Loucy (cell line): ENCODE measurements around the gene UBE2Z.

ENCODE experiments used
- H2AFZ ChIP-seq: fragments of 200-600 bp; sonication (generic); 2 replicates; pipeline ENCODE4 v1.6.0; 2016; ENCODE audit warnings: antibody characterized with exemption, mild to moderate bottlenecking, low read length, moderate library complexity
- H3F3A ChIP-seq: fragments of 200-600 bp; 2 replicates; pipeline ENCODE4 v1.6.0; 2016; ENCODE audit warnings: antibody characterized with exemption, low read depth, mild to moderate bottlenecking
- H3K27me3 ChIP-seq: fragments of 200-600 bp; sonication (generic); 2 replicates; pipeline ENCODE4 v1.6.1; 2014; ENCODE audit warnings: low read length, mild to moderate bottlenecking; ENCODE audit not compliant: insufficient read depth, poor library complexity, severe bottlenecking
- H3K36me3 ChIP-seq: fragments of 200-600 bp; sonication (generic); 2 replicates; pipeline ENCODE4 v1.6.1; 2016; ENCODE audit warnings: low read length; ENCODE audit not compliant: insufficient read depth
- H3K4me1 ChIP-seq: fragments of 200-600 bp; sonication (generic); 2 replicates; pipeline ENCODE4 v1.5.1; 2014; ENCODE audit warnings: low read length, mild to moderate bottlenecking; ENCODE audit not compliant: insufficient read depth, poor library complexity, severe bottlenecking
- H3K4me2 ChIP-seq: fragments of 200-600 bp; sonication (generic); 2 replicates; pipeline ENCODE4 v1.6.0; 2014; ENCODE audit warnings: antibody characterized with exemption, low read length, low read depth, mild to moderate bottlenecking; ENCODE audit not compliant: poor library complexity, severe bottlenecking
- H3K4me3 ChIP-seq: fragments of 200-600 bp; sonication (generic); 2 replicates; pipeline ENCODE4 v1.5.1; 2014; ENCODE audit warnings: low read length, mild to moderate bottlenecking, mixed read lengths; ENCODE audit not compliant: poor library complexity, severe bottlenecking
- H3K79me2 ChIP-seq: fragments of 200-600 bp; sonication (generic); 2 replicates; pipeline ENCODE4 v1.6.1; 2014; ENCODE audit warnings: low read length; ENCODE audit not compliant: insufficient read depth
- H3K9ac ChIP-seq: fragments of 200-600 bp; sonication (generic); 2 replicates; pipeline ENCODE4 v1.6.0; 2014; ENCODE audit warnings: mild to moderate bottlenecking, low read depth, low read length, moderate library complexity; ENCODE audit not compliant: poor library complexity, severe bottlenecking
- H3K9me2 ChIP-seq: fragments of 200-600 bp; sonication (generic); replicated peaks from 2 replicates; pipeline ENCODE4 v1.6.1; 2016; ENCODE audit warnings: low read depth, low read length, mixed read lengths
- H3K9me3 ChIP-seq: fragments of 200-600 bp; sonication (generic); 2 replicates; pipeline ENCODE4 v1.6.1; 2014; ENCODE audit warnings: mild to moderate bottlenecking, antibody characterized with exemption, low read length, low read depth; ENCODE audit not compliant: insufficient read depth
- H4K20me1 ChIP-seq: fragments of 200-600 bp; sonication (generic); 2 replicates; pipeline ENCODE4 v1.6.0; 2014; ENCODE audit warnings: antibody characterized with exemption, low read length, mild to moderate bottlenecking; ENCODE audit not compliant: insufficient read depth, poor library complexity, severe bottlenecking
- CTCF ChIP-seq: fragments of 200-600 bp; sonication (generic); conservative IDR thresholded peaks from 2 replicates; pipeline ENCODE4 v1.5.1; 2014; ENCODE audit warnings: mild to moderate bottlenecking, antibody characterized with exemption, low read length
- EZH2phosphoT487 ChIP-seq: fragments of 200-600 bp; IDR thresholded peaks from 2 replicates; pipeline ENCODE4 v1.6.1; 2018; ENCODE audit warnings: antibody characterized with exemption, mild to moderate bottlenecking, moderate library complexity, borderline replicate concordance

The UBE2Z gene

GRCh38 chr17:48903401-48903800 lies 4.8 kb upstream of the UBE2Z start:
- peaks cover 4% of the 10 kb centered on the region for H3K4me1 ChIP-seq
- TF ChIP-seq CTCF, result no peak
- TF ChIP-seq EZH2phosphoT487, result no peak
- peaks cover 8% of the 10 kb centered on the region; the same call in 1 of the 2 replicates for H3K79me2 ChIP-seq
- H2AFZ ChIP-seq, result no peak overlapping the region
- no peaks in the 10 kb centered on the region for H3F3A ChIP-seq
- no peaks in the 10 kb centered on the region for H4K20me1 ChIP-seq
- H3K9me2 ChIP-seq, result no peaks in the 10 kb centered on the region
- no peaks in the 10 kb centered on the region for H3K9me3 ChIP-seq
- no peak overlapping the region for H3K4me2 ChIP-seq
- H3K36me3 ChIP-seq, result no peaks in the 10 kb centered on the region
- no peaks in the 10 kb centered on the region for H3K27me3 ChIP-seq
- H3K9ac ChIP-seq, result no peak overlapping the region
- no peak overlapping the region for H3K4me3 ChIP-seq

- no peak overlapping the region for H3K9ac ChIP-seq
- peaks cover 6% of the 10 kb centered on the region for H3K4me1 ChIP-seq
- no peaks in the 10 kb centered on the region for H3K9me2 ChIP-seq
- no peaks in the 10 kb centered on the region for H3K36me3 ChIP-seq
- no peaks in the 10 kb centered on the region for H3F3A ChIP-seq
- TF ChIP-seq CTCF (no peak), EZH2phosphoT487 (no peak)
- no peaks in the 10 kb centered on the region for H3K9me3 ChIP-seq
- no peak overlapping the region for H3K4me3 ChIP-seq
- peaks cover 4% of the 10 kb centered on the region for H4K20me1 ChIP-seq
- H2AFZ ChIP-seq, result no peak overlapping the region
- H3K27me3 ChIP-seq, result no peaks in the 10 kb centered on the region
- peaks cover 18% of the 10 kb centered on the region for H3K79me2 ChIP-seq
- no peak overlapping the region for H3K4me2 ChIP-seq
Measured at GRCh38 chr17:48904428-48904827, 3.8 kb upstream of the UBE2Z start.

- Histone ChIP-seq H3K79me2 (peaks cover 34% of the 10 kb centered on the region), H3K9ac (no peak overlapping the region), H3K4me2 (no peak overlapping the region), H3F3A (no peaks in the 10 kb centered on the region), H4K20me1 (peaks cover 21% of the 10 kb centered on the region), H3K9me3 (no peaks in the 10 kb centered on the region), H2AFZ (no peak overlapping the region), H3K4me1 (peaks cover 22% of the 10 kb centered on the region), H3K27me3 (no peaks in the 10 kb centered on the region), H3K36me3 (no peaks in the 10 kb centered on the region; the same call in 1 of the 2 replicates), H3K4me3 (no peak overlapping the region), H3K9me2 (no peaks in the 10 kb centered on the region)
- no peak for TF ChIP-seq CTCF
- TF ChIP-seq EZH2phosphoT487, result no peak
Measured at GRCh38 chr17:48905987-48906515, 2.2 kb upstream of the UBE2Z start.
